Uterus (tissue), 2 donors: ENCODE measurements around the gene TANC1.

Experiments
- POLR2A ChIP-seq, 2 donors: fragments of 450-650 bp; IDR thresholded peaks; one replicate each; pipeline ENCODE4 v1.6.1; 2016; ENCODE audit warnings: antibody characterized with exemption in 2 of 2, mild to moderate bottlenecking in 1 of 2, moderate library complexity in 1 of 2
- TF ChIP-seq, protein P1 (sequence below), 4 experiments: fragments of 200-600 bp in 2 of 4; fragments of 450-650 bp in 2 of 4; sonication (generic) in 2 of 4; IDR thresholded peaks; one replicate each; pipeline ENCODE4 v1.5.1; 2016 to 2019; ENCODE audit warnings: antibody characterized with exemption in 4 of 4, mild to moderate bottlenecking in 2 of 4, moderate library complexity in 1 of 4

DNA sequence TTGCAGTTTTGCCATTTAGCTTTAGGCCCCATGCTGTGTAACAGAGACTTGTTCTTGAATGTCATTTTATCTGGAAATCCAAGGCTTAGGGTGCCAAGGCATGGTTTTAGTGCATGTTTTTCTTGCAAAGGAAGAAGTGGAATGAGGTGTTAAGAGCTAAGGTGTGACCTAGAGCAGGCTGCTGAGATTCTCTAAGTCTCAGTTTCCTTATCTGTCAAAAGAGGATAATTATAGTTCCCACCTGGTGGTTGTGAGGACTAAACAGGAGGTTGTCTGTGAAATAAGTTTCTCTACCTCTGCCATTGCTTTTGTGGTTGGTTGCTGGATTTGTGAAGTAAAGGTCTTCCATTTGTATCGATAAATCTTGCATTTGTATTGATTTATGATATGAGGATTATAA, 82.0 kb downstream of the TANC1 start:
- no peak for TF ChIP-seq POLR2A (IDR thresholded peaks at IDR 0.05)
- TF ChIP-seq, protein P1, sequence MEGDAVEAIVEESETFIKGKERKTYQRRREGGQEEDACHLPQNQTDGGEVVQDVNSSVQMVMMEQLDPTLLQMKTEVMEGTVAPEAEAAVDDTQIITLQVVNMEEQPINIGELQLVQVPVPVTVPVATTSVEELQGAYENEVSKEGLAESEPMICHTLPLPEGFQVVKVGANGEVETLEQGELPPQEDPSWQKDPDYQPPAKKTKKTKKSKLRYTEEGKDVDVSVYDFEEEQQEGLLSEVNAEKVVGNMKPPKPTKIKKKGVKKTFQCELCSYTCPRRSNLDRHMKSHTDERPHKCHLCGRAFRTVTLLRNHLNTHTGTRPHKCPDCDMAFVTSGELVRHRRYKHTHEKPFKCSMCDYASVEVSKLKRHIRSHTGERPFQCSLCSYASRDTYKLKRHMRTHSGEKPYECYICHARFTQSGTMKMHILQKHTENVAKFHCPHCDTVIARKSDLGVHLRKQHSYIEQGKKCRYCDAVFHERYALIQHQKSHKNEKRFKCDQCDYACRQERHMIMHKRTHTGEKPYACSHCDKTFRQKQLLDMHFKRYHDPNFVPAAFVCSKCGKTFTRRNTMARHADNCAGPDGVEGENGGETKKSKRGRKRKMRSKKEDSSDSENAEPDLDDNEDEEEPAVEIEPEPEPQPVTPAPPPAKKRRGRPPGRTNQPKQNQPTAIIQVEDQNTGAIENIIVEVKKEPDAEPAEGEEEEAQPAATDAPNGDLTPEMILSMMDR (IDR thresholded peaks at IDR 0.05) = no peak
